Tibial nerve (tissue), 4 donors: ENCODE measurements around the gene DNM3. TPM values are rescaled to one million over a fixed set of nuclear protein-coding genes. Genes with fewer than 3 reads are reported as not detected.

Experiments used
- DNase-seq, 2 donors: peaks; one replicate each; pipeline ENCODE4 v3.0.0-alpha.2; 2019; ENCODE audit warnings: low spot score in 2 of 2
- H3K27ac ChIP-seq, 4 donors: fragments of 200-600 bp; sonication (generic) in 3 of 4; one replicate each; pipeline ENCODE4 v1.5.1; 2017 to 2019; ENCODE audit warnings: mild to moderate bottlenecking in 1 of 4
- H3K27me3 ChIP-seq, 2 donors: fragments of 200-600 bp; sonication (generic) in 1 of 2; one replicate each; pipeline versions ENCODE4 v1.5.1 to v1.6.0; 2017 to 2019
- H3K36me3 ChIP-seq, 3 donors: fragments of 200-600 bp; sonication (generic); one replicate each; pipeline ENCODE4 v1.5.1; 2018 to 2019
- H3K4me1 ChIP-seq, 4 donors: fragments of 200-600 bp; sonication (generic) in 3 of 4; one replicate each; pipeline ENCODE4 v1.5.1; 2017 to 2019
- H3K4me3 ChIP-seq, 4 donors: fragments of 200-600 bp; sonication (generic) in 3 of 4; one replicate each; pipeline ENCODE4 v1.5.1; 2017 to 2019; ENCODE audit warnings: mild to moderate bottlenecking in 1 of 4, moderate library complexity in 1 of 4
- H3K9me3 ChIP-seq, 4 donors: fragments of 200-600 bp; sonication (generic) in 3 of 4; one replicate each; pipeline ENCODE4 v1.5.1; 2017 to 2019
- EP300 ChIP-seq, 2 donors: sonication (generic); formaldehyde crosslinking; IDR thresholded peaks; one replicate each; pipeline ENCODE4 v1.6.1; 2017; ENCODE audit warnings: antibody characterized with exemption in 2 of 2, mild to moderate bottlenecking in 1 of 2
- POLR2A ChIP-seq, 2 donors: fragments of 450-650 bp; IDR thresholded peaks; one replicate each; pipeline ENCODE4 v1.6.1; 2017; ENCODE audit warnings: antibody characterized with exemption in 2 of 2, mild to moderate bottlenecking in 2 of 2, moderate library complexity in 2 of 2
- WGBS, 2 donors: methylation state at CpG; one replicate each; pipeline ENCODE4 v1.1.5; 2018; 5-methylcytosine and 5-hydroxymethylcytosine counted together
- total RNA-seq, 4 donors: library from RNA; depleted of rRNA; stranded (reverse); fragments of >200 nt; gene quantifications; one replicate each; pipeline ENCODE4 v1.1.0, GENCODE V29; 2016
- TF ChIP-seq, protein P1 (sequence below), 5 experiments: fragments of 200-600 bp in 3 of 5; fragments of 450-650 bp in 2 of 5; sonication (generic) in 3 of 5; IDR thresholded peaks; one replicate each; pipeline ENCODE4 v1.5.1; 2016 to 2019; ENCODE audit warnings: antibody characterized with exemption in 5 of 5, mild to moderate bottlenecking in 3 of 5, moderate library complexity in 2 of 5

The DNM3 gene
- total RNA-seq, 4 donors from 2014 or later, result 9.8 to 15.3 (median 12.3) TPM

DNA sequence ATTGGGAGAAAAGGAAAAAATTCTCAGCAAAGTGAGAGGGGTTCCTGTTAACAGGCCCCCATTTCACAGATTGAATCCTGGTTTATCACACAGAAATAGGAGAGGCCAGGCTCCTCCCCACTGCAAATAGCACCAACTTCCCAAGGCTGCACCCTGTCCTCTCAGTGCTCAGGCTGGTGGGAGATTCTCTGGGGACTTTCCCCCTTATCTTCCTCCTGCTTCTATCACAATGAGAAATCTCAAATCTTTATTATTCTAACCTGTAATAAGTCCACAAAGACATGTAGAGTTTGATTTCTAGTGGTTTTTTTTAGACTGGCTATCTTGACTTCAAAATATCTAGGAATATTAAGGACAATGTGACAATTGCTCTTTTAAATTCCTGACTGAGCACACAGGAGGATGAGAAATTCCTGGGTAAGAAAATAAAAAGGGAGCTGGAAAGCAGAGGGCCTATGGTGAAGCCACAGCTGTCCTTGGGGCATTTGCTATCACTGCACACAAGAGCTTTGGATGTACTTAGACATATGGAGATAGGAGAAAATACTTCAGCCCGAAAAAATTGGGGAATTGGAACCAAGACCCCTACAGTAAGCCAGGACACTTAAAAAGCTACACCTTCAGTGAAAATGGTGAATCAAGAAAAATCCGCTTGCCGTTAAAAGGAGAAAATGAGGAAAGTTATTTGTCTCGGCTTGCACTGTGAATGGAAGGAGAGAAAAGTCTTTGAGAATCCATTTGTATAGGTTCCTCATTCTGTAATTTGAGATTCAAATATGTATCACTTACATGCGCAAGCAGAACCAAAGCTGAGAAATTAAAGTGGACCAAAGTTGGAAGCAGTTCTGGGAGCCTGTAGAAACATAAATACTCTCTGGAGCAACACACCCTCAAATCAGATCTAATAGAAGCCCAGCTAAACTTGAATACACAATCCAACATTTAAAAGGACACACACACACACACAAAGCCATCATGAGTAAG, 513.3 kb downstream of the DNM3 start:
- no peak overlapping the region for H3K4me3 ChIP-seq
- 87 to 91% methylated on average over 5 of the region's 5 CpGs for WGBS, 2 donors
- no peaks in the 10 kb centered on the region for H3K36me3 ChIP-seq
- H3K4me1 ChIP-seq, result peaks cover 0 to 49% (median 27%) of the 10 kb centered on the region in 4 donors
- no peak overlapping the region for H3K27ac ChIP-seq
- H3K27me3 ChIP-seq, result no peaks in the 10 kb centered on the region
- TF ChIP-seq, protein P1, sequence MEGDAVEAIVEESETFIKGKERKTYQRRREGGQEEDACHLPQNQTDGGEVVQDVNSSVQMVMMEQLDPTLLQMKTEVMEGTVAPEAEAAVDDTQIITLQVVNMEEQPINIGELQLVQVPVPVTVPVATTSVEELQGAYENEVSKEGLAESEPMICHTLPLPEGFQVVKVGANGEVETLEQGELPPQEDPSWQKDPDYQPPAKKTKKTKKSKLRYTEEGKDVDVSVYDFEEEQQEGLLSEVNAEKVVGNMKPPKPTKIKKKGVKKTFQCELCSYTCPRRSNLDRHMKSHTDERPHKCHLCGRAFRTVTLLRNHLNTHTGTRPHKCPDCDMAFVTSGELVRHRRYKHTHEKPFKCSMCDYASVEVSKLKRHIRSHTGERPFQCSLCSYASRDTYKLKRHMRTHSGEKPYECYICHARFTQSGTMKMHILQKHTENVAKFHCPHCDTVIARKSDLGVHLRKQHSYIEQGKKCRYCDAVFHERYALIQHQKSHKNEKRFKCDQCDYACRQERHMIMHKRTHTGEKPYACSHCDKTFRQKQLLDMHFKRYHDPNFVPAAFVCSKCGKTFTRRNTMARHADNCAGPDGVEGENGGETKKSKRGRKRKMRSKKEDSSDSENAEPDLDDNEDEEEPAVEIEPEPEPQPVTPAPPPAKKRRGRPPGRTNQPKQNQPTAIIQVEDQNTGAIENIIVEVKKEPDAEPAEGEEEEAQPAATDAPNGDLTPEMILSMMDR (IDR thresholded peaks at IDR 0.05), result no peak
- TF ChIP-seq POLR2A (IDR thresholded peaks at IDR 0.05), result no peak
- TF ChIP-seq EP300 (IDR thresholded peaks at IDR 0.05), result no peak
- no peaks in the 10 kb centered on the region for H3K9me3 ChIP-seq
- no peak for DNase-seq

DNA sequence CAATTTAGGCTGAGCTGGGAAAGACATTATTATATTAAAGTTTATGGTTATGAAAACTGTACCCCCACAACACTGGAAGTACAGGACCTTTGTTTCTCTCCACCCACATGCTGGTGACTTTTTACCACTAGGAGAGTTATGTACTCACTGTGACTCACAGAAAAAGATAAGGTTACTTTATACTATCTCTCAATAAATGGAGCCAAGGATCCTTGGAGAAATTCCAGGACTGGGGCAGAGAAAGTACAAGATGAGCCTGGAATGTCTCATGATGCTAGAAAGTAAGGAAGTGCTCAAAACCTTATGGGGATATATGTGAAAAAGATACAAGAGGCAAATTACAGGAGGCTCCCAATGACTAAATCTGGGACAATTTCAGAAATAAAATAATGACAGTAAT, 515.3 kb downstream of the DNM3 start:
- TF ChIP-seq EP300 (IDR thresholded peaks at IDR 0.05) (no peak), POLR2A (IDR thresholded peaks at IDR 0.05) (no peak)
- TF ChIP-seq, protein P1 (IDR thresholded peaks at IDR 0.05), result no peak
- Histone ChIP-seq H3K4me3 (no peak overlapping the region), H3K9me3 (no peaks in the 10 kb centered on the region), H3K27me3 (no peaks in the 10 kb centered on the region), H3K36me3 (no peaks in the 10 kb centered on the region), H3K27ac (peak overlapping the region in 2 of 4 donors; percentile 13 to 21), H3K4me1 (peaks cover 0 to 54% (median 31%) of the 10 kb centered on the region in 4 donors)
- DNase-seq, result no peak

DNA sequence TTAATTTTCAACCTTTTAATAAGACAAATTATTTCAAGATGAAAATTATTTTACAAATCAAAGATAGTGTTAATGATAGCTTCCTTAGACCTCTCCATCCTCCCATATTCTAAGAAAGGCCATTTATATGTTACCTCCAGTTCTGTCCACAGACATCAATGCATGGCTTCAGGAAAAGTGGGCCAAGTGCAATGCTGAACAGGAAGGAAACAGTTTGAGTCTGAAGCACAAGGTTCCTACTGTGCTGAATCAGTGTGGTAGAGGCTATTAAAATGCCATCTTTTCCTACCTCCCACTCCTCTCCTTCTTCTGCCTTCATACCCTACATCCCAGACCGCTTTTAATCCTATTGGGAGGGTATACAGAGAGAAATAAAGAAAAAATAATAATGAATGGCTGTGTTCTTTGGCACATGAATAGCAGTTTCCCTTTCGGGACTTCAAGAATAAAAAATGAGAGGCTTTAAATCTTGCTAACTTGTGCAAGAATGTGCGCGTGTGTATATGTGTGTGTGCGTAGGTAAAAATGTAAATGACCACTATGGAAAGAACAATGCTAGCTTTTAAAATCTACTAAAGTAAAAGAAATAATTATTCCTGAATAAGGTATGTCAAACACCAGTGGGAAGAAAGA, 516.6 kb downstream of the DNM3 start:
- TF ChIP-seq EP300 (IDR thresholded peaks at IDR 0.05) (no peak), POLR2A (IDR thresholded peaks at IDR 0.05) (no peak)
- TF ChIP-seq, protein P1 (IDR thresholded peaks at IDR 0.05), result no peak
- no peak for DNase-seq
- 15 to 24% methylated on average over 5 of the region's 5 CpGs for WGBS, 2 donors

DNA sequence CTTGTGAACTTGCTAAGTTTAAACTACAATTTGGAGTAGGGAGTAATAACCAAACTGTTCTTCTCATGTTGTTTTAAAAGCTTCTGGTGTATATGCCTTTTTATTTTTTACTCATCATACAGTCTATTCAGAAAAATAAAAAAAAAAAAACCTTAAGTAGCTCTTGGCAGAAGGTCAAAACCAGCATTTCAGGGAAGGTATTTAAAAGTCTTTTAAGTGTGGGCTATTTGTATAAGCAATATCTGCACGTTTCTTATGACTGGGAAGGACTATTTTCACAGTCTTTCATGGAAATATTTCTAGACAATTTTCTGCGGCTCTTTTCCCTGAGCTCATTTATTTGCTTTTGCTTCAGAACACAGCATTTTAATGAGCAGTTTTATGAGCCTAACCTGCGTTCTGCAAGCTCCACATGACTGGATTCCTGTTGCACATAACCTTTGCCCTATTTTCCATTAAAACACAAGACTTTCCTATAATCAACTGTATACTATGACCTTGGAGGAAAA, 518.2 kb downstream of the DNM3 start:
- Histone ChIP-seq H3K36me3 (no peaks in the 10 kb centered on the region), H3K4me1 (peaks cover 0 to 50% (median 31%) of the 10 kb centered on the region in 4 donors), H3K4me3 (no peak overlapping the region), H3K27ac (peak overlapping the region; percentile 1 to 94 (median 72)), H3K9me3 (no peaks in the 10 kb centered on the region), H3K27me3 (no peaks in the 10 kb centered on the region)
- DNase-seq, result no peak
- no peak for TF ChIP-seq POLR2A (IDR thresholded peaks at IDR 0.05)
- TF ChIP-seq EP300 (IDR thresholded peaks at IDR 0.05), result no peak
- TF ChIP-seq, protein P1 (IDR thresholded peaks at IDR 0.05), result no peak
- 10 to 13% methylated on average over 3 of the region's 3 CpGs for WGBS, 2 donors

More for the DNA sequence above, 516.6 kb downstream of the DNM3 start:
- Histone ChIP-seq H3K9me3 (no peaks in the 10 kb centered on the region), H3K4me1 (peaks cover 0 to 50% (median 28%) of the 10 kb centered on the region in 4 donors), H3K36me3 (no peaks in the 10 kb centered on the region), H3K4me3 (peak overlapping the region in 2 of 4 donors; percentile 4 to 12), H3K27ac (peak overlapping the region; percentile 41 to 94 (median 72)), H3K27me3 (no peaks in the 10 kb centered on the region)
